HEK293T (cell line): ENCODE data around the gene CFAP299.

Source experiments
- ELF4 ChIP-seq: fragments of 450-650 bp; IDR thresholded peaks from 2 replicates; pipeline ENCODE4 v1.6.1; 2017; ENCODE audit warnings: antibody characterized with exemption
- FOXK2 ChIP-seq: fragments of 450-650 bp; IDR thresholded peaks from 2 replicates; pipeline ENCODE4 v1.6.1; 2016; ENCODE audit warnings: mild to moderate bottlenecking
- FOXM1 ChIP-seq: fragments of 450-650 bp; IDR thresholded peaks from 2 replicates; pipeline ENCODE4 v1.6.1; 2017; ENCODE audit warnings: mild to moderate bottlenecking, borderline replicate concordance
- SP1 ChIP-seq: fragments of 450-650 bp; IDR thresholded peaks from 2 replicates; pipeline ENCODE4 v1.6.1; 2017
- TARDBP ChIP-seq: fragments of 450-650 bp; IDR thresholded peaks from 2 replicates; pipeline ENCODE4 v1.6.1; 2016

DNA sequence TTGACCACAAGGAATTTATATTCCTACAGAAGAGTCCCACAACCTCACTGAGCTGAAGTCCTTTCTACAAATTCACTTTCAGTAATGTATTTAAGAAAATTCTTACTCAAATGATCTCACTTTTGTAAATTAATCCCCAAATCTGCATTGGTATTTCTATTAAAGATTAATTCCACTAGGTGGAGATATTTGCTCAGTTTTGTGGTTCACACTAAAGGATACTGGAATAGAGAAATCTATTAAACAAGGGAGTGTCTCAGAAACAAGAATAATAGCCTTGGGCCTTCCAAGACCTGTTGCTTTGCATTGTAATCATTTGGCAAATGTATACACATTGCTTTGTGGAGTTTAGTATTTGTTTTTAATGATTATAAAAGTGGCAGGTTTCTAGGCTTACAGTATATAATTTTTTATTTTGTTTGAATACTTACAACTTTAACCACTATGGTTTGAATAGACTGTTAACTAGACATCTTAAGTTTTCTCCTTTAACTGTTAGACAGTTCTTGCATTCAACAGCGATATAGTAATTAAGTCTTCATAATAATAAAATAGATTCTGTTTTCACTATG lies 25.9 kb downstream of the CFAP299 start:
- TF ChIP-seq SP1, result no peak
- no peak for TF ChIP-seq FOXK2
- TF ChIP-seq ELF4, result no peak
- TF ChIP-seq FOXM1, result no peak
- TF ChIP-seq TARDBP, result no peak
